Panc1 (cell line): ENCODE data around the gene DNAJC4. TPM values are rescaled to one million over a fixed set of nuclear protein-coding genes. Genes with fewer than 3 reads are reported as not detected.

ENCODE experiments used
- ATAC-seq: fragments of 200-7000 bp; cut with Tn5 transposase; 2 replicates; pipeline ENCODE4 v1.9.1; 2020; ENCODE audit warnings: mild to moderate bottlenecking, moderate library complexity
- BruUV-seq: library from RNA; stranded (reverse); fragments of 400-500 nt; replicated peaks from 2 replicates; lab custom pipeline; 2021; lab: Mats Ljungman, UMichigan
- CTCF ChIA-PET: fragments of 300-600 bp; sonication (Branson Sonifier 250); formaldehyde crosslinking; loops from one replicate; lab custom pipeline; 2022; ENCODE audit warnings: antibody characterized with exemption; lab: Charles Lee
- POLR2A ChIA-PET: fragments of 300-600 bp; sonication (Branson Sonifier 250); formaldehyde crosslinking; loops from one replicate; lab custom pipeline; 2022; ENCODE audit warnings: antibody characterized with exemption; lab: Charles Lee
- DNase-seq: peaks from one replicate; pipeline ENCODE4 v3.0.0-alpha.2; 2010; ENCODE audit warnings: low read depth, low spot score
- H3K27ac ChIP-seq: 2 replicates; pipeline ENCODE4 v1.5.1; 2011; ENCODE audit warnings: mild to moderate bottlenecking, low read length, inconsistent platforms
- H3K27me3 ChIP-seq: fragments of 200-500 bp; sonication (Bioruptor generic); 2 replicates; pipeline ENCODE4 v1.6.0; 2014; ENCODE audit warnings: low read length, inconsistent platforms; ENCODE audit not compliant: control insufficient read depth, insufficient read depth
- H3K36me3 ChIP-seq: fragments of 200-500 bp; sonication (Bioruptor generic); 2 replicates; pipeline ENCODE4 v1.5.1; 2014; ENCODE audit warnings: inconsistent platforms, mild to moderate bottlenecking, low read length, moderate library complexity; ENCODE audit not compliant: control insufficient read depth, insufficient read depth
- H3K4me1 ChIP-seq: 2 replicates; pipeline ENCODE4 v1.5.1; 2011; ENCODE audit warnings: inconsistent platforms, mild to moderate bottlenecking, low read length, moderate library complexity; ENCODE audit not compliant: control insufficient read depth, insufficient read depth
- H3K4me3 ChIP-seq, 2 experiments: 2 replicates each; pipeline ENCODE4 v1.5.1; 2011 to 2012; ENCODE audit warnings: low read depth in 2 of 2, low read length in 2 of 2, mild to moderate bottlenecking in 2 of 2, inconsistent platforms in 1 of 2, moderate library complexity in 1 of 2
- H3K9me3 ChIP-seq: fragments of 200-500 bp; sonication (Bioruptor generic); 2 replicates; pipeline ENCODE4 v1.5.1; 2014; ENCODE audit warnings: low read depth, mild to moderate bottlenecking, inconsistent platforms, low read length, moderate library complexity; ENCODE audit not compliant: control insufficient read depth, insufficient read depth
- POLR2AphosphoS5 ChIP-seq: IDR thresholded peaks from 2 replicates; pipeline ENCODE4 v1.6.1; 2012; ENCODE audit warnings: mild to moderate bottlenecking, low read depth, low read length, moderate library complexity
- SIN3A ChIP-seq: IDR thresholded peaks from 2 replicates; pipeline ENCODE4 v1.6.1; 2012; ENCODE audit warnings: low read depth, mild to moderate bottlenecking, low read length, moderate library complexity, borderline replicate concordance; ENCODE audit not compliant: insufficient read depth
- TCF7L2 ChIP-seq: IDR thresholded peaks from 2 replicates; pipeline ENCODE4 v1.6.1; 2011; ENCODE audit warnings: mild to moderate bottlenecking, low read depth, low read length, inconsistent platforms
- in situ Hi-C: cut with HindIII; loops from 2 replicates; pipeline ENCODE4 v1.10.0; 2016; ENCODE audit warnings: low sequenced_read_pairs, low pct_unique_long_range_greater_than_20kb
- intact Hi-C: fragments of 100-400 bp; cut with micrococcal nuclease; formaldehyde crosslinking; loops from one replicate; pipeline ENCODE4 v1.10.0; 2022; ENCODE audit not compliant: unreplicated experiment
- total RNA-seq: library from RNA; stranded (reverse); gene quantifications from one replicate; pipeline ENCODE4 v1.2.1, GENCODE V29; 2021; ENCODE audit not compliant: unreplicated experiment
- TF ChIP-seq, protein P1 (sequence below), 2 experiments: IDR thresholded peaks; 2 replicates each; pipeline ENCODE4 v1.6.1; 2011 to 2012; ENCODE audit warnings: low read depth in 2 of 2, control low read depth in 1 of 2, low read length in 1 of 2, mild to moderate bottlenecking in 1 of 2, moderate library complexity in 1 of 2; ENCODE audit not compliant: insufficient read depth in 1 of 2
- TF ChIP-seq, protein P2 (sequence below): fragments of 450-650 bp; IDR thresholded peaks from 2 replicates; pipeline ENCODE4 v1.5.1; 2017; ENCODE audit warnings: mild to moderate bottlenecking

DNAJC4 gene
- total RNA-seq, 1 experiment from 2014 or later = 41.0 TPM

DNA sequence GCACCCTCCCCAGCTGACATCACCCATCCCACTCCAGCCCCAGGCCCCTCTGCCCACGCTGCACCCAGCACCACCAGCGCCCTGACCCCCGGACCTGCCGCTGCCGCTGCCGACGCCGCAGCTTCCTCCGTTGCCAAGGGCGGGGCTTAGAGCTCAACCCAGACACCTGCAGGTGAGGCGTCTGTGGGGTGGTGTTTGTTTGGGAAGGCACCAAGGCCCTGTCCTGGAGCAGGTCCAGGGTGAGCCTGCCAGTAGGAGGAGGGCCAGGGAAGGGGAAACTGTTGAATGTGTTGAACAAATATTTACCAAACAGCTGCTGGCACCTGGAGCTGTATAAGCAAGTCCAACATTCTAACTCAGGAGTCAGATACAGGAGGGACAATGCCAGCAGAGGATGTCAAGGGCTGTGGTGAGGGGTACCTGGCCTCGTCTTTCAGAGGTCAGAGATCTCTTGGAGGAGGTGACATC, 7.2 kb downstream of the DNAJC4 start:
- ATAC-seq (no peak), DNase-seq (no peak)
- intact Hi-C loops (no loop called here), in situ Hi-C loops (no loop called here)
- CTCF ChIA-PET = no interaction called here
- TF ChIP-seq, protein P1, sequence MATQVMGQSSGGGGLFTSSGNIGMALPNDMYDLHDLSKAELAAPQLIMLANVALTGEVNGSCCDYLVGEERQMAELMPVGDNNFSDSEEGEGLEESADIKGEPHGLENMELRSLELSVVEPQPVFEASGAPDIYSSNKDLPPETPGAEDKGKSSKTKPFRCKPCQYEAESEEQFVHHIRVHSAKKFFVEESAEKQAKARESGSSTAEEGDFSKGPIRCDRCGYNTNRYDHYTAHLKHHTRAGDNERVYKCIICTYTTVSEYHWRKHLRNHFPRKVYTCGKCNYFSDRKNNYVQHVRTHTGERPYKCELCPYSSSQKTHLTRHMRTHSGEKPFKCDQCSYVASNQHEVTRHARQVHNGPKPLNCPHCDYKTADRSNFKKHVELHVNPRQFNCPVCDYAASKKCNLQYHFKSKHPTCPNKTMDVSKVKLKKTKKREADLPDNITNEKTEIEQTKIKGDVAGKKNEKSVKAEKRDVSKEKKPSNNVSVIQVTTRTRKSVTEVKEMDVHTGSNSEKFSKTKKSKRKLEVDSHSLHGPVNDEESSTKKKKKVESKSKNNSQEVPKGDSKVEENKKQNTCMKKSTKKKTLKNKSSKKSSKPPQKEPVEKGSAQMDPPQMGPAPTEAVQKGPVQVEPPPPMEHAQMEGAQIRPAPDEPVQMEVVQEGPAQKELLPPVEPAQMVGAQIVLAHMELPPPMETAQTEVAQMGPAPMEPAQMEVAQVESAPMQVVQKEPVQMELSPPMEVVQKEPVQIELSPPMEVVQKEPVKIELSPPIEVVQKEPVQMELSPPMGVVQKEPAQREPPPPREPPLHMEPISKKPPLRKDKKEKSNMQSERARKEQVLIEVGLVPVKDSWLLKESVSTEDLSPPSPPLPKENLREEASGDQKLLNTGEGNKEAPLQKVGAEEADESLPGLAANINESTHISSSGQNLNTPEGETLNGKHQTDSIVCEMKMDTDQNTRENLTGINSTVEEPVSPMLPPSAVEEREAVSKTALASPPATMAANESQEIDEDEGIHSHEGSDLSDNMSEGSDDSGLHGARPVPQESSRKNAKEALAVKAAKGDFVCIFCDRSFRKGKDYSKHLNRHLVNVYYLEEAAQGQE (IDR thresholded peaks at IDR 0.05; ENCODE audit: insufficient read depth in 1 of 2, low read depth in 2 of 2, low read length in 1 of 2) = no peak
- TF ChIP-seq, protein P2, sequence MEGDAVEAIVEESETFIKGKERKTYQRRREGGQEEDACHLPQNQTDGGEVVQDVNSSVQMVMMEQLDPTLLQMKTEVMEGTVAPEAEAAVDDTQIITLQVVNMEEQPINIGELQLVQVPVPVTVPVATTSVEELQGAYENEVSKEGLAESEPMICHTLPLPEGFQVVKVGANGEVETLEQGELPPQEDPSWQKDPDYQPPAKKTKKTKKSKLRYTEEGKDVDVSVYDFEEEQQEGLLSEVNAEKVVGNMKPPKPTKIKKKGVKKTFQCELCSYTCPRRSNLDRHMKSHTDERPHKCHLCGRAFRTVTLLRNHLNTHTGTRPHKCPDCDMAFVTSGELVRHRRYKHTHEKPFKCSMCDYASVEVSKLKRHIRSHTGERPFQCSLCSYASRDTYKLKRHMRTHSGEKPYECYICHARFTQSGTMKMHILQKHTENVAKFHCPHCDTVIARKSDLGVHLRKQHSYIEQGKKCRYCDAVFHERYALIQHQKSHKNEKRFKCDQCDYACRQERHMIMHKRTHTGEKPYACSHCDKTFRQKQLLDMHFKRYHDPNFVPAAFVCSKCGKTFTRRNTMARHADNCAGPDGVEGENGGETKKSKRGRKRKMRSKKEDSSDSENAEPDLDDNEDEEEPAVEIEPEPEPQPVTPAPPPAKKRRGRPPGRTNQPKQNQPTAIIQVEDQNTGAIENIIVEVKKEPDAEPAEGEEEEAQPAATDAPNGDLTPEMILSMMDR = no peak
- TF ChIP-seq SIN3A (no peak), TCF7L2 (no peak), POLR2AphosphoS5 (no peak)
- Histone ChIP-seq H3K36me3 (no peaks in the 10 kb centered on the region; the same call in 1 of the 2 replicates), H3K4me3 (no peak overlapping the region), H3K27me3 (no peaks in the 10 kb centered on the region), H3K27ac (no peak overlapping the region), H3K9me3 (no peaks in the 10 kb centered on the region), H3K4me1 (peaks cover 25% of the 10 kb centered on the region)
- BruUV-seq = no TSS peak
- POLR2A ChIA-PET = no interaction called here

DNA sequence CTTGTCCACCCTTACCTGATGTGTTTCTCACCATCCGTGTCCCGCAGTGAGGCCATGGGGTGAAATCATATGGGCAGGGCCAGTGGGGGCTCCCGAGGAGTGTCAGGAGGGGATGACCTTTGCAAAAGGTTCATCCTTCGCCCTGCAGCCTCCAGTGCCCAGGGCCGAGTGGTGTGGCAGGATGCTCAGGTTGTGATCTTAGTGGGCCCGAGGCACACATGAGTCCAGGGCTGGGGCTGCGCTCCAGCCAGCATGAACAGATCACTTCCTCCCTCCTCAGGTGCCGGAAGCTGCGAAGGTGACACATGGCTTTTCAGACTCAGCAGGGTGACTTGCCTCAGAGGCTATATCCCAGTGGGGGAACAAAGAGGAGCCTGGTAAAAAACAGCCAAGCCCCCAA, 7.7 kb downstream of the DNAJC4 start:
- no TSS peak for BruUV-seq

More for the DNA sequence above, 7.7 kb downstream of the DNAJC4 start:
- H3K4me3 ChIP-seq = no peak overlapping the region
- CTCF ChIA-PET = interaction anchor here (0.7 kb wide), 1 partner anchor 14 kb away, joined by 3 read pairs; the partner anchor contains the start of gene PLCB3
- H3K36me3 ChIP-seq = no peaks in the 10 kb centered on the region; the same call in 1 of the 2 replicates
- no peaks in the 10 kb centered on the region for H3K27me3 ChIP-seq
- POLR2A ChIA-PET = no interaction called here
- no peaks in the 10 kb centered on the region for H3K9me3 ChIP-seq
- ATAC-seq = no peak
- H3K27ac ChIP-seq = no peak overlapping the region
- intact Hi-C loops = no loop called here
- DNase-seq = no peak
- peaks cover 22% of the 10 kb centered on the region for H3K4me1 ChIP-seq
- TF ChIP-seq POLR2AphosphoS5 (no peak), SIN3A (no peak), TCF7L2 (no peak)
- TF ChIP-seq, protein P1 (IDR thresholded peaks at IDR 0.05; ENCODE audit: insufficient read depth in 1 of 2, low read depth in 2 of 2, low read length in 1 of 2) = no peak
- TF ChIP-seq, protein P2 = no peak
- in situ Hi-C loops = no loop called here
